Measurements from ENCODE around the gene GALNT14.

Gene GALNT14

DNA sequence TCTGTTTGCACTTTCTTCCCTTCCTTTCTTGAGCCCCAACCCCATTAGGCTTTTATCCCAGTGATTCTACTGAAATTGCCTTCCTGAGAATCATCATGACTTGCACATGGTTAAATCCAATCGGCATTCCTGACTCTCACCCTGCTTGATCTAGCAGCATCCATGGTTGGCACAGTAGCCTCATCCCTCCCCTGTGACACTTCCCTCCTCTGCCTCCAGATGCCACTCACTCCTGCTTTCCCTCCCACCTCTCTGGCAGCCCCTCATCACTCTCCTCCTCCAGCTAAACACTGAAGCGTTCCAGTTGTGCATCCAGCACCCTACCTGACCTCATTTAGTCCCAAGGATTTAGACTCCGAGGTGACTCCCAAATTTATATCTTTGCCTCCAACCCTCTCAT is 114.7 kb downstream of the GALNT14 start:
- no peak overlapping the region for H3K4me3 Mint-ChIP-seq
- peaks cover 6 to 15% of the 10 kb centered on the region in 2 donors for H3K27me3 Mint-ChIP-seq
- no peaks in the 10 kb centered on the region for H3K4me1 Mint-ChIP-seq (ENCODE audit: low read depth in 2 of 2)
- H3K9me3 Mint-ChIP-seq = no peaks in the 10 kb centered on the region
- DNase-seq = no peak
- no peaks in the 10 kb centered on the region for H3K36me3 Mint-ChIP-seq (ENCODE audit: insufficient read depth)
- no peak for ATAC-seq (replicated peaks)
- H3K27ac Mint-ChIP-seq = no peak overlapping the region

DNA sequence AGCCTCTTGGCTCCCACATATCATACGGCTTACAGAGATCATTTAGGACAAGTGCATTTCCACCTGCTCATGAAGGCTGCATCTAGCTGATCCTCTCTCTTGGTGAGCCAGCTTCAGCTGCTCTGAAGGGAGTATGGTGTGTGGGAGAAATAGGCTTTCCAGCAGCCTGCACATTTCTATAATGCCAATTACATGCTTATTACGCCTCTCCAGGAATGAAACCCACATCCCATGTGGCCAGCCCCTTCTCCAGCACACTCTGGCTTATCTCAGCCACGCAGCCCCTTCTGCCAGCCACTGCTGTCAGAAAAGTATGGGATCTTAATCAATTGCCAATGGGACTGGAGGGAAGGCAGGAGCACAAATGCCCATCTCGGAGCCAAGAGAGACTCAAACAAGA is 117.5 kb downstream of the GALNT14 start:
- H3K9me3 Mint-ChIP-seq = no peaks in the 10 kb centered on the region
- ATAC-seq (replicated peaks) (no peak), DNase-seq (no peak)
- H3K27me3 Mint-ChIP-seq = peaks cover 7 to 15% of the 10 kb centered on the region in 2 donors
- H3K4me1 Mint-ChIP-seq (ENCODE audit: low read depth in 2 of 2) = no peaks in the 10 kb centered on the region
- no peak overlapping the region for H3K27ac Mint-ChIP-seq
- peaks cover 2% of the 10 kb centered on the region for H3K36me3 Mint-ChIP-seq (ENCODE audit: insufficient read depth)
- no peak overlapping the region for H3K4me3 Mint-ChIP-seq

DNA sequence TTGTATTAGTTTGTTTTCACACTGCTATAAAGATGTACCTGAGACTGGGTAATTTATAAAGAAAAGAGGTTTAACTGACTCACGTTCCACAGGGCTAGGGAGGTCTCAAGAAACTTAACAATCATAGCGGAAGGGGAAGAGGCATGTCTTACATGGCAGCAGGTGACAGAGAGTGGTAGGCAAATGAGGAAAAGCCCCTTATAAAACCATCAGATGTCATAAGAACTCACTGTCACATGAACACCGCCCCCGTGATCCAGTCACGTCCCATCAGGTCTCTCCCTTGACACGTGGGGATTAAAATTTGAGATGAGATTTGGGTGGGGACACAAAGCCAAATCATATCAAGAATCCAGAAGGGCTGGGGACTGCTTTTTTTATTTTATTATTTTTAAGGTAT is 120.0 kb downstream of the GALNT14 start:
- H3K4me1 Mint-ChIP-seq (ENCODE audit: low read depth in 2 of 2) = no peaks in the 10 kb centered on the region
- peaks cover 2% of the 10 kb centered on the region for H3K36me3 Mint-ChIP-seq (ENCODE audit: insufficient read depth)
- H3K27me3 Mint-ChIP-seq = peaks cover 5 to 10% of the 10 kb centered on the region in 2 donors
- no peak for DNase-seq
- H3K27ac Mint-ChIP-seq = no peak overlapping the region
- H3K4me3 Mint-ChIP-seq = no peak overlapping the region
- no peaks in the 10 kb centered on the region for H3K9me3 Mint-ChIP-seq
- no peak for ATAC-seq (replicated peaks)

- no peaks in the 10 kb centered on the region for H3K4me1 Mint-ChIP-seq (ENCODE audit: low read depth in 2 of 2)
- no peak for ATAC-seq (replicated peaks)
- H3K36me3 Mint-ChIP-seq (ENCODE audit: insufficient read depth) = peaks cover 2% of the 10 kb centered on the region
- DNase-seq = no peak
- H3K27ac Mint-ChIP-seq = no peak overlapping the region
- H3K4me3 Mint-ChIP-seq = no peak overlapping the region
- H3K9me3 Mint-ChIP-seq = no peaks in the 10 kb centered on the region
- H3K27me3 Mint-ChIP-seq = peaks cover 12 to 25% of the 10 kb centered on the region in 2 donors
These were observed 121.6 kb downstream of the GALNT14 start for GRCh38 chr2:31016648-31017047.

- Mint-ChIP-seq H3K36me3 (ENCODE audit: insufficient read depth) (peaks cover 2% of the 10 kb centered on the region), H3K4me1 (ENCODE audit: low read depth in 2 of 2) (no peaks in the 10 kb centered on the region), H3K27me3 (peaks cover 23 to 42% of the 10 kb centered on the region in 2 donors), H3K4me3 (no peak overlapping the region), H3K27ac (no peak overlapping the region), H3K9me3 (no peaks in the 10 kb centered on the region)
- ATAC-seq (replicated peaks) = no peak
- DNase-seq = no peak
These were observed 123.7 kb downstream of the GALNT14 start for GRCh38 chr2:31014516-31014915.

DNA sequence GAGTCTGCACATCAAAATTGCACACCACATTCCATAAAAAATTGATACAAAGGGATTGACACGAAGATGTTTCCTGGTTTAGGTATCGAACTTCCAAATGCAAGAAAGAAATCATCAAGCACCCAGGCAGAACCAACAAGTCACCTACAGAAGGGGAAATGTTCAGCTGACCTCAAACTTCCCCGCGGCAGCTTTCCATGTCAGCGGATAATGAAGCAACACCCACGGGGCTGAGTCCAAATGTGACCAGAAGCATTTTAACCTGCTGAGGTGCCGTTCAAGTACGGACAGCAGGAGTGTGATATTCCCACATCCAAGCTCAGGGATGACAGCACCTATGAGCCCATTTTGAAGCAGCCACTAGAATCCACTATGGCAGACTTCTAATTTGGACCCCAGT is 124.9 kb downstream of the GALNT14 start:
- DNase-seq (no peak), ATAC-seq (replicated peaks) (no peak)
- Mint-ChIP-seq H3K27ac (no peak overlapping the region), H3K4me3 (no peak overlapping the region), H3K4me1 (ENCODE audit: low read depth in 2 of 2) (no peaks in the 10 kb centered on the region), H3K36me3 (ENCODE audit: insufficient read depth) (peaks cover 2% of the 10 kb centered on the region), H3K9me3 (no peaks in the 10 kb centered on the region), H3K27me3 (peaks cover 30 to 54% of the 10 kb centered on the region in 2 donors)

- Mint-ChIP-seq H3K36me3 (ENCODE audit: insufficient read depth) (peaks cover 2% of the 10 kb centered on the region), H3K4me1 (ENCODE audit: low read depth in 2 of 2) (no peaks in the 10 kb centered on the region), H3K27me3 (peaks cover 30 to 56% of the 10 kb centered on the region in 2 donors), H3K27ac (no peak overlapping the region), H3K9me3 (no peaks in the 10 kb centered on the region), H3K4me3 (no peak overlapping the region)
- DNase-seq = no peak
- no peak for ATAC-seq (replicated peaks)
These were observed 125.8 kb downstream of the GALNT14 start for GRCh38 chr2:31012406-31012805.

GRCh38 chr2:31011587-31011986 is 126.7 kb downstream of the GALNT14 start:
- no peak for ATAC-seq (replicated peaks)
- H3K9me3 Mint-ChIP-seq = no peaks in the 10 kb centered on the region
- H3K4me1 Mint-ChIP-seq (ENCODE audit: low read depth in 2 of 2) = no peaks in the 10 kb centered on the region
- no peak overlapping the region for H3K27ac Mint-ChIP-seq
- peaks cover 2% of the 10 kb centered on the region for H3K36me3 Mint-ChIP-seq (ENCODE audit: insufficient read depth)
- no peak overlapping the region for H3K4me3 Mint-ChIP-seq
- H3K27me3 Mint-ChIP-seq = peaks cover 30 to 56% of the 10 kb centered on the region in 2 donors
- no peak for DNase-seq

GRCh38 chr2:31008561-31009114 is 129.6 kb downstream of the GALNT14 start:
- DNase-seq = no peak
- no peak overlapping the region for H3K27ac Mint-ChIP-seq
- no peak overlapping the region for H3K4me3 Mint-ChIP-seq
- no peaks in the 10 kb centered on the region for H3K9me3 Mint-ChIP-seq
- no peak for ATAC-seq (replicated peaks)
- peaks cover 30 to 69% of the 10 kb centered on the region in 2 donors for H3K27me3 Mint-ChIP-seq
- no peaks in the 10 kb centered on the region for H3K36me3 Mint-ChIP-seq (ENCODE audit: insufficient read depth)
- H3K4me1 Mint-ChIP-seq (ENCODE audit: low read depth in 2 of 2) = no peaks in the 10 kb centered on the region

DNA sequence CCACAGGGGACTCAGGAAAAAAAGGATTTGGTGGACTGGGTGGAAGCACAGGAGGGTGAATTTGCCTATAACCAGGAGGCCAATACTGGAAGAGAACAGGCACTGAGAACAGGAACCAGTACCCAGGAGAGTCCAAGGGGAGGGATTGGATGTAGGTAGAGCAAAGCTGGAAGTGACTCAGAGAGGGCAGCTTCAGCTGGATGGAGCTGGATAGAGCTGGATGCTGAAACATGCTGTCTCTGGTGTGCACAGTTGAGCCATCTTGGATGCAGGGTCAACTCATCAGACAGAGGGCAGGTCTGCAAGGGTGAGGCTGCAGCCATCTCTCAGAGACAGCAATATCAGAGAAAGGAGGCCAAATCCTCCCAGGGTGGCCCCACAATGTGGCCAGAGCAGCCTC is 134.0 kb downstream of the GALNT14 start:
- ATAC-seq (replicated peaks) = no peak
- no peak overlapping the region for H3K4me3 Mint-ChIP-seq
- H3K4me1 Mint-ChIP-seq (ENCODE audit: low read depth in 2 of 2) = no peaks in the 10 kb centered on the region
- no peaks in the 10 kb centered on the region for H3K9me3 Mint-ChIP-seq
- no peaks in the 10 kb centered on the region for H3K36me3 Mint-ChIP-seq (ENCODE audit: insufficient read depth)
- DNase-seq = no peak
- peaks cover 29 to 64% of the 10 kb centered on the region in 2 donors for H3K27me3 Mint-ChIP-seq
- no peak overlapping the region for H3K27ac Mint-ChIP-seq

DNA sequence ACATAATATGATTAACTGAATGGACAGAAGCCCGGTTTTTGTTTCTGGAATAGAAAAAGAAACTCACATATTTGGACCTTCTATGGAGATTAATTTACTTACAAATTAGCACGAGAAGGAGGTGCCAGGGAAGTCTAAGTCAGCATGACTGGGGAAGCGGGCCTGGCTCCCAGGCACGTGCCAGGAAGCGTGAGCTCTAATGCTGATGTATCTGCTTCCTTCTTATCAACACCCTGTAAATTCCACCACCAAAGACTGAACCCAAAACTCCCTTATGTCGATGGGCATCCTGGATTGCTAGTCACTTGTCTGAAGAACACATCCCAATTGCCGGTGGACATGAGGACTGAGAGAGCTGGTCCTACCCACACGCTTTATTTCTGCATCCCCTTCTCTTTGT is 134.5 kb downstream of the GALNT14 start:
- H3K9me3 Mint-ChIP-seq = no peaks in the 10 kb centered on the region

GRCh38 chr2:31002537-31003150 is 135.6 kb downstream of the GALNT14 start:
- H3K27ac Mint-ChIP-seq = no peak overlapping the region
- no peaks in the 10 kb centered on the region for H3K9me3 Mint-ChIP-seq
- no peaks in the 10 kb centered on the region for H3K4me1 Mint-ChIP-seq (ENCODE audit: low read depth in 2 of 2)
- DNase-seq (no peak), ATAC-seq (replicated peaks) (no peak)
- no peaks in the 10 kb centered on the region for H3K36me3 Mint-ChIP-seq (ENCODE audit: insufficient read depth)
- peaks cover 25 to 51% of the 10 kb centered on the region in 2 donors for H3K27me3 Mint-ChIP-seq
- no peak overlapping the region for H3K4me3 Mint-ChIP-seq

More for the DNA sequence above, 134.5 kb downstream of the GALNT14 start:
- ATAC-seq (replicated peaks) (no peak), DNase-seq (no peak)
- Mint-ChIP-seq H3K4me3 (no peak overlapping the region), H3K27me3 (peaks cover 25 to 59% of the 10 kb centered on the region in 2 donors), H3K4me1 (ENCODE audit: low read depth in 2 of 2) (no peaks in the 10 kb centered on the region), H3K36me3 (ENCODE audit: insufficient read depth) (no peaks in the 10 kb centered on the region), H3K27ac (no peak overlapping the region)

DNA sequence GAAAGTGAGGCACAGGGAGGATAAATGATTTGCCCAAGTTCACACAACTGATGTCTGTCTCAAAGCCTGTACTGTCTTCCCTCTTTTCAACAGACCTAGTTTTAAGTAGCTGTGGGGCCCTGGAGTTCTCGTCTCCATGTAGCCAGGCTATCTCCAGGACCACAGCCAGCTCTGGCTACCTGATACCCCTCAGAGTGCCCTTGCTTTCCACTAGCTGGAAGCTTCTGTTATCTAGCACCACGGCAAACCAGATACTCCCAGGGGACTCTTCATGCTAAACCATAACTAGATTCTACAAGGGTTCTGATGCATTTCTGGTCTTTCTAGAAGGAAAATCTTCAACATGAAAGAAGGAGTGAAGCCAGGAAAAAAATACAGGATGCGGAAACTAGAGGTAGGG is 137.3 kb downstream of the GALNT14 start:
- DNase-seq = no peak
- H3K27ac Mint-ChIP-seq = no peak overlapping the region

GRCh38 chr2:30998672-30999071 is 139.6 kb downstream of the GALNT14 start:
- Mint-ChIP-seq H3K27ac (no peak overlapping the region), H3K36me3 (ENCODE audit: insufficient read depth) (no peaks in the 10 kb centered on the region), H3K9me3 (no peaks in the 10 kb centered on the region), H3K27me3 (peaks cover 23 to 50% of the 10 kb centered on the region in 2 donors), H3K4me3 (no peak overlapping the region), H3K4me1 (ENCODE audit: low read depth in 2 of 2) (no peaks in the 10 kb centered on the region)
- ATAC-seq (replicated peaks) = no peak
- DNase-seq = no peak

More for the DNA sequence above, 137.3 kb downstream of the GALNT14 start:
- H3K36me3 Mint-ChIP-seq (ENCODE audit: insufficient read depth) = no peaks in the 10 kb centered on the region
- no peaks in the 10 kb centered on the region for H3K9me3 Mint-ChIP-seq
- ATAC-seq (replicated peaks) = no peak
- peaks cover 25 to 66% of the 10 kb centered on the region in 2 donors for H3K27me3 Mint-ChIP-seq
- H3K4me1 Mint-ChIP-seq (ENCODE audit: low read depth in 2 of 2) = no peaks in the 10 kb centered on the region
- no peak overlapping the region for H3K4me3 Mint-ChIP-seq
